ENCODE data around the gene CRIP2. TPM values are rescaled to one million over a fixed set of nuclear protein-coding genes. Genes with fewer than 3 reads are reported as not detected.

The CRIP2 gene
- polyA plus RNA-seq, 1 experiment: 28.2 TPM

DNA sequence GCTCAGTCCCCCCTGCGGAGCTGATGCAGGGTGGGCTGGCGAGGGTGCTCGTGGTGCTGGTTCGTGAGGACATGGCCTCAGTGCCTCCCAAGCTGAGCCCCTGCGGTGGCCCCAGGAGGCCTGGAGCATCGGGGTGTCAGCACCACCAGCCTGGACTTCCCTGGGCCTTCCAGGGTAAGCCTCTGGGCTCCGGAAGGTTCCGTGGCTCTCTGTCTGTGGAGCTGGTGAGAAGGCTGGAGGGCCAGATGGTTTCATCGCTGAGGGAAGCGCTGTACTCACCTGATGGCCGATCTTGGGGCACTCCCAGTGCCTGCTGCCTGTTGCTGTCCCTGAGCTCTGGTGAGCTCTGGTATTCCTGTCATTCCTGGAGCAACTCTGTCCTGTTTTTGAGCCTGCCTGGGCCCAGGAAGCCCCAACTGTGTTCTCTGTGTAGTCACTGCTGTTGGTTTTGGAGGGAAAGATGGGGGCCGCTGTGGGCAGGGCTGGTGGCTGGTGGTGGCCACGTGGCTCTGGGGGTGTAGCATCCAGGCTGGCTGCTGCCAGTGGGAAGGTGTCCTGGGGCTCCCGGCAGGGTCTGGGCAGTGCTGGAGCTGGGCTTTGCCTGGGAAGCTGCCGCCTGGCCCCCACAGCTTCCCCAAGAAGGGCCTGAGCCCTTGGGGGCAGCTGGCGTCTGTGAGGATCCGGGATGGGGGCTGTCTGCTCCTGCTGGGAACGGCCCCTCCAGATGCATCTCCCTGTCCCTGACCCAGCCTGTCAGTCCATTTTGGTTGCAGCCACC is 36.7 kb upstream of the CRIP2 start:
- TF ChIP-seq, protein P1, sequence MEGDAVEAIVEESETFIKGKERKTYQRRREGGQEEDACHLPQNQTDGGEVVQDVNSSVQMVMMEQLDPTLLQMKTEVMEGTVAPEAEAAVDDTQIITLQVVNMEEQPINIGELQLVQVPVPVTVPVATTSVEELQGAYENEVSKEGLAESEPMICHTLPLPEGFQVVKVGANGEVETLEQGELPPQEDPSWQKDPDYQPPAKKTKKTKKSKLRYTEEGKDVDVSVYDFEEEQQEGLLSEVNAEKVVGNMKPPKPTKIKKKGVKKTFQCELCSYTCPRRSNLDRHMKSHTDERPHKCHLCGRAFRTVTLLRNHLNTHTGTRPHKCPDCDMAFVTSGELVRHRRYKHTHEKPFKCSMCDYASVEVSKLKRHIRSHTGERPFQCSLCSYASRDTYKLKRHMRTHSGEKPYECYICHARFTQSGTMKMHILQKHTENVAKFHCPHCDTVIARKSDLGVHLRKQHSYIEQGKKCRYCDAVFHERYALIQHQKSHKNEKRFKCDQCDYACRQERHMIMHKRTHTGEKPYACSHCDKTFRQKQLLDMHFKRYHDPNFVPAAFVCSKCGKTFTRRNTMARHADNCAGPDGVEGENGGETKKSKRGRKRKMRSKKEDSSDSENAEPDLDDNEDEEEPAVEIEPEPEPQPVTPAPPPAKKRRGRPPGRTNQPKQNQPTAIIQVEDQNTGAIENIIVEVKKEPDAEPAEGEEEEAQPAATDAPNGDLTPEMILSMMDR (IDR thresholded peaks at IDR 0.05; ENCODE audit: low read depth, low read length): no peak
- ChIA-PET POLR2A (no interaction called here), CTCF (interaction anchor here (1.2 kb wide), 1 partner anchor 43 kb away, joined by 5 read pairs; no protein-coding TSS in a partner anchor)
- no peak for DNase-seq (ENCODE audit: low read depth, low spot score)
- Histone ChIP-seq H3K4me3 (ENCODE audit: low read depth, low read length) (no peak overlapping the region), H3K27ac (ENCODE audit: low read depth, low read length) (no peak overlapping the region), H3K9me3 (ENCODE audit: control insufficient read depth, insufficient read depth, low read length) (peaks cover 3% of the 10 kb centered on the region; the same call in 1 of the 2 replicates), H3K27me3 (ENCODE audit: control insufficient read depth, insufficient read depth, low read length) (no peaks in the 10 kb centered on the region)

- TF ChIP-seq, protein P1 (IDR thresholded peaks at IDR 0.05; ENCODE audit: low read depth, low read length): no peak
- DNase-seq (ENCODE audit: low read depth, low spot score): no peak
- CTCF ChIA-PET: no interaction called here
- peaks cover 3% of the 10 kb centered on the region; the same call in 1 of the 2 replicates for H3K9me3 ChIP-seq (ENCODE audit: control insufficient read depth, insufficient read depth, low read length)
- POLR2A ChIA-PET: no interaction called here
- no peak overlapping the region for H3K4me3 ChIP-seq (ENCODE audit: low read depth, low read length)
- H3K27me3 ChIP-seq (ENCODE audit: control insufficient read depth, insufficient read depth, low read length): no peaks in the 10 kb centered on the region
- no peak overlapping the region for H3K27ac ChIP-seq (ENCODE audit: low read depth, low read length)
Measured at GRCh38 chr14:105439179-105439578, 35.4 kb upstream of the CRIP2 start.

GRCh38 chr14:105439710-105440553 is 34.7 kb upstream of the CRIP2 start:
- Histone ChIP-seq H3K27me3 (ENCODE audit: control insufficient read depth, insufficient read depth, low read length) (no peaks in the 10 kb centered on the region), H3K27ac (ENCODE audit: low read depth, low read length) (no peak overlapping the region), H3K4me3 (ENCODE audit: low read depth, low read length) (no peak overlapping the region), H3K9me3 (ENCODE audit: control insufficient read depth, insufficient read depth, low read length) (peaks cover 3% of the 10 kb centered on the region; the same call in 1 of the 2 replicates)
- no peak for DNase-seq (ENCODE audit: low read depth, low spot score)
- TF ChIP-seq, protein P1 (IDR thresholded peaks at IDR 0.05; ENCODE audit: low read depth, low read length): no peak
- POLR2A ChIA-PET: no interaction called here
- CTCF ChIA-PET: no interaction called here

DNA sequence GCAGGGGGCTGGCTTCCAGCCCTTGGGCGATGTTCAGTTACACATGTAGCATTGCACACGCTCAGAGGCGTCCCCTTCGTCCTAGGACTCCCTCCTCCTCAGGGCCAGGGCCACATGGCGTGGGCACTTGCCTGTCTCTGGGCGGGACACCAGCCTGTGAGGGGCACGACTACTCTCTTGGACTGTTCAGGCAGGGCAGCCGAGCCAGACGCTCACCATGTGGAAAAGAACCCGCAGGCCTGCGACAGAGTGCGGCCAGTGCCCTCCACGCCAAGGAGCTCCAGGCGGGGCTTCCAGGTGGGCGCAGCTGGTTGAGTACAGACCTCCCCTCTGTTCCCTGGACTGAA is 34.1 kb upstream of the CRIP2 start:
- CTCF ChIA-PET: interaction anchor here (0.6 kb wide), 1 partner anchor 49 kb away, joined by 3 read pairs; no protein-coding TSS in a partner anchor
- TF ChIP-seq, protein P1 (IDR thresholded peaks at IDR 0.05; ENCODE audit: low read depth, low read length): no peak
- no peak overlapping the region for H3K27ac ChIP-seq (ENCODE audit: low read depth, low read length)
- POLR2A ChIA-PET: no interaction called here
- H3K27me3 ChIP-seq (ENCODE audit: control insufficient read depth, insufficient read depth, low read length): no peaks in the 10 kb centered on the region
- no peak overlapping the region for H3K4me3 ChIP-seq (ENCODE audit: low read depth, low read length)
- no peak for DNase-seq (ENCODE audit: low read depth, low spot score)
- H3K9me3 ChIP-seq (ENCODE audit: control insufficient read depth, insufficient read depth, low read length): peaks cover 3% of the 10 kb centered on the region; the same call in 1 of the 2 replicates

- no peaks in the 10 kb centered on the region for H3K27me3 ChIP-seq (ENCODE audit: control insufficient read depth, insufficient read depth, low read length)
- TF ChIP-seq, protein P1 (IDR thresholded peaks at IDR 0.05; ENCODE audit: low read depth, low read length): no peak
- POLR2A ChIA-PET: no interaction called here
- no peak overlapping the region for H3K4me3 ChIP-seq (ENCODE audit: low read depth, low read length)
- no peak overlapping the region for H3K27ac ChIP-seq (ENCODE audit: low read depth, low read length)
- DNase-seq (ENCODE audit: low read depth, low spot score): no peak
- CTCF ChIA-PET: interaction anchor here (0.6 kb wide), 1 partner anchor 49 kb away, joined by 3 read pairs; no protein-coding TSS in a partner anchor
- H3K9me3 ChIP-seq (ENCODE audit: control insufficient read depth, insufficient read depth, low read length): peaks cover 3% of the 10 kb centered on the region; the same call in 1 of the 2 replicates
Measured at GRCh38 chr14:105440992-105441391, 33.6 kb upstream of the CRIP2 start.
